HL-60 (cell line): ENCODE measurements around the gene ARPP21.

Source experiments
- DNase-seq, 2 experiments: peaks; one replicate each; pipeline ENCODE4 v3.0.0-alpha.2; 2010 to 2020; ENCODE audit warnings: low read depth in 1 of 2, low spot score in 1 of 2
- H3K27ac ChIP-seq: fragments of 250-450 bp; sonication (Bioruptor Pico); replicated peaks from 2 replicates; pipeline ENCODE4 v1.5.1; 2020; ENCODE audit warnings: mild to moderate bottlenecking, moderate library complexity
- H3K27me3 ChIP-seq: fragments of 250-450 bp; sonication (Bioruptor Pico); 2 replicates; pipeline ENCODE4 v1.5.1; 2021; ENCODE audit warnings: mild to moderate bottlenecking, moderate library complexity; ENCODE audit not compliant: insufficient read depth, poor library complexity, severe bottlenecking
- H3K4me3 ChIP-seq: replicated peaks from 2 replicates; pipeline ENCODE4 v1.5.1; 2011; ENCODE audit warnings: mild to moderate bottlenecking, control low read depth, low read length; ENCODE audit not compliant: insufficient read depth
- CTCF ChIP-seq: IDR thresholded peaks from one replicate; pipeline ENCODE4 v1.5.1; 2011; ENCODE audit warnings: low read length, control low read depth, inconsistent platforms; ENCODE audit not compliant: insufficient read depth
- GABPA ChIP-seq: IDR thresholded peaks from 2 replicates; pipeline ENCODE4 v1.6.1; 2012; ENCODE audit warnings: low read depth
- POLR2AphosphoS5 ChIP-seq: IDR thresholded peaks from 2 replicates; pipeline ENCODE4 v1.6.1; 2012; ENCODE audit warnings: low read depth
- REST ChIP-seq: IDR thresholded peaks from 2 replicates; pipeline ENCODE4 v1.6.1; 2012; ENCODE audit warnings: low read depth; ENCODE audit not compliant: insufficient replicate concordance
- SPI1 ChIP-seq: IDR thresholded peaks from 2 replicates; pipeline ENCODE4 v1.6.1; 2012; ENCODE audit warnings: low read depth, mild to moderate bottlenecking, borderline replicate concordance

The ARPP21 gene

GRCh38 chr3:35635926-35636683 lies 3.2 kb upstream of the ARPP21 start:
- TF ChIP-seq POLR2AphosphoS5 (no peak), CTCF (no peak), REST (no peak), SPI1 (no peak), GABPA (no peak)
- H3K27ac ChIP-seq: no peak overlapping the region
- peaks cover 20% of the 10 kb centered on the region for H3K27me3 ChIP-seq
- DNase-seq: no peak
- H3K4me3 ChIP-seq: no peak overlapping the region

- Histone ChIP-seq H3K27me3 (peaks cover 20% of the 10 kb centered on the region), H3K4me3 (no peak overlapping the region), H3K27ac (no peak overlapping the region)
- no peak for DNase-seq
- TF ChIP-seq POLR2AphosphoS5 (no peak), GABPA (no peak), REST (no peak)
Observed at GRCh38 chr3:35638251-35638979, 910 bp upstream of the ARPP21 start.

- TF ChIP-seq SPI1 (no peak), GABPA (no peak), POLR2AphosphoS5 (no peak), CTCF (no peak), REST (no peak)
- H3K4me3 ChIP-seq: no peak overlapping the region
- no peak overlapping the region for H3K27ac ChIP-seq
- no peak for DNase-seq
- peaks cover 20% of the 10 kb centered on the region for H3K27me3 ChIP-seq
Observed at GRCh38 chr3:35638980-35639253, 408 bp upstream of the ARPP21 start.
